NCI-H1694 (cell line): ENCODE results near the gene MSLN.

Source experiments
- DNase-seq: peaks from one replicate; lab custom pipeline; 2025; lab: John Stamatoyannopoulos, UW

MSLN gene

GRCh38 chr16:723695-724094, 36.8 kb upstream of the MSLN start:
- no peak for DNase-seq

- DNase-seq = no peak
Observed at GRCh38 chr16:724188-725040, 36.1 kb upstream of the MSLN start.

GRCh38 chr16:725041-725376, 35.5 kb upstream of the MSLN start:
- DNase-seq = no peak

- DNase-seq = no peak
Observed at GRCh38 chr16:725463-726187, 34.9 kb upstream of the MSLN start.

GRCh38 chr16:726188-726437, 34.4 kb upstream of the MSLN start:
- DNase-seq = no peak

- no peak for DNase-seq
Observed at GRCh38 chr16:726438-727290, 33.9 kb upstream of the MSLN start, which contains the start of the genes CCDC78 and HAGHL. Gene CCDC78 (minus strand): TSS chr16:726443. CDS start chr16:726367, 76 bp downstream. Gene HAGHL (plus strand): TSS chr16:727106. CDS start chr16:727510, 404 bp downstream.

- DNase-seq = no peak
Observed at GRCh38 chr16:727291-727977, 33.1 kb upstream of the MSLN start.

GRCh38 chr16:728131-728889, 32.2 kb upstream of the MSLN start:
- DNase-seq = no peak

- no peak for DNase-seq
Observed at GRCh38 chr16:728890-729744, 31.4 kb upstream of the MSLN start.

- DNase-seq = no peak
Observed at GRCh38 chr16:729768-730665, 30.5 kb upstream of the MSLN start.

GRCh38 chr16:730666-731509, 29.6 kb upstream of the MSLN start:
- DNase-seq = no peak

GRCh38 chr16:732332-732731, 28.2 kb upstream of the MSLN start:
- DNase-seq = no peak

- no peak for DNase-seq
Observed at GRCh38 chr16:732936-733335, 27.6 kb upstream of the MSLN start.

- no peak for DNase-seq
Observed at GRCh38 chr16:733382-734207, 26.9 kb upstream of the MSLN start.

GRCh38 chr16:734208-734980, 26.1 kb upstream of the MSLN start:
- no peak for DNase-seq

- DNase-seq = no peak
Observed at GRCh38 chr16:734981-735881, 25.3 kb upstream of the MSLN start.
